Mesenchymal stem cell (in vitro differentiated cells and primary cell): ENCODE measurements around the gene TSHZ1.

Source experiments
- DNase-seq: peaks from one replicate; pipeline ENCODE4 v3.0.0-alpha.2; 2013
- H2AFZ ChIP-seq: one replicate; pipeline ENCODE4 v1.6.1; 2013; ENCODE audit warnings: low read depth, mild to moderate bottlenecking, control low read depth, inconsistent platforms, low read length, moderate library complexity
- H2AK5ac ChIP-seq: 2 replicates; pipeline ENCODE4 v1.6.1; 2013; ENCODE audit warnings: low read length, moderate library complexity, mild to moderate bottlenecking, inconsistent platforms; ENCODE audit not compliant: severe bottlenecking
- H2BK120ac ChIP-seq: one replicate; pipeline ENCODE4 v1.6.1; 2013; ENCODE audit warnings: low read depth, mild to moderate bottlenecking, inconsistent platforms, low read length, moderate library complexity
- H2BK12ac ChIP-seq, 2 experiments: one replicate each; pipeline ENCODE4 v1.6.1; 2013; ENCODE audit warnings: inconsistent platforms in 2 of 2, low read length in 2 of 2, mild to moderate bottlenecking in 2 of 2, moderate library complexity in 2 of 2, control low read depth in 1 of 2
- H2BK15ac ChIP-seq: one replicate; pipeline ENCODE4 v1.6.1; 2013; ENCODE audit warnings: mild to moderate bottlenecking, low read depth, inconsistent platforms; ENCODE audit not compliant: poor library complexity, severe bottlenecking
- H2BK5ac ChIP-seq: 2 replicates; pipeline ENCODE4 v1.6.1; 2013; ENCODE audit warnings: low read depth, mild to moderate bottlenecking, low read length, control low read depth, inconsistent platforms; ENCODE audit not compliant: poor library complexity, severe bottlenecking
- H3K14ac ChIP-seq, 2 experiments: one replicate each; pipeline ENCODE4 v1.6.1; 2013; ENCODE audit warnings: inconsistent platforms in 2 of 2, low read length in 2 of 2, control low read depth in 1 of 2, mild to moderate bottlenecking in 1 of 2, moderate library complexity in 1 of 2
- H3K18ac ChIP-seq, 2 experiments: one replicate each; pipeline ENCODE4 v1.6.1; 2013; ENCODE audit warnings: inconsistent platforms in 2 of 2, low read length in 2 of 2, control low read depth in 1 of 2, low read depth in 1 of 2, mild to moderate bottlenecking in 1 of 2
- H3K23ac ChIP-seq, 2 experiments: one replicate each; pipeline ENCODE4 v1.6.1; 2013; ENCODE audit warnings: inconsistent platforms in 2 of 2, low read length in 2 of 2, mild to moderate bottlenecking in 2 of 2, moderate library complexity in 2 of 2, control low read depth in 1 of 2
- H3K27ac ChIP-seq: 2 replicates; pipeline ENCODE4 v1.5.1; 2013; ENCODE audit warnings: mild to moderate bottlenecking, moderate library complexity, low read length, control low read depth, inconsistent platforms; ENCODE audit not compliant: poor library complexity, severe bottlenecking
- H3K27me3 ChIP-seq, 2 experiments: 2 replicates each; pipeline versions ENCODE4 v1.6.1 to v1.7.0; 2013; ENCODE audit warnings: low read length in 2 of 2, mild to moderate bottlenecking in 2 of 2, moderate library complexity in 2 of 2, control low read depth in 1 of 2, inconsistent platforms in 1 of 2; ENCODE audit not compliant: control insufficient read depth in 1 of 2, insufficient read depth in 1 of 2
- H3K36me3 ChIP-seq, 2 experiments: 2 replicates each; pipeline versions ENCODE4 v1.6.1 to v1.7.0; 2013; ENCODE audit warnings: low read length in 2 of 2, control low read depth in 1 of 2, inconsistent platforms in 1 of 2, low read depth in 1 of 2, mild to moderate bottlenecking in 1 of 2; ENCODE audit not compliant: insufficient read depth in 2 of 2, control insufficient read depth in 1 of 2
- H3K4ac ChIP-seq, 2 experiments: one replicate each; pipeline ENCODE4 v1.6.1; 2013; ENCODE audit warnings: inconsistent platforms in 2 of 2, low read length in 2 of 2, mild to moderate bottlenecking in 2 of 2, moderate library complexity in 2 of 2, control low read depth in 1 of 2, low read depth in 1 of 2
- H3K4me1 ChIP-seq: 2 replicates; pipeline ENCODE4 v1.6.1; 2013; ENCODE audit warnings: low read depth, low read length, control low read depth; ENCODE audit not compliant: control insufficient read depth, insufficient read depth
- H3K4me2 ChIP-seq: 2 replicates; pipeline ENCODE4 v1.6.1; 2013; ENCODE audit warnings: low read length, mild to moderate bottlenecking, inconsistent platforms; ENCODE audit not compliant: poor library complexity, severe bottlenecking
- H3K4me3 ChIP-seq, 2 experiments: 2 replicates each; pipeline versions ENCODE4 v1.5.1 to v1.7.0; 2013; ENCODE audit warnings: low read length in 2 of 2, mild to moderate bottlenecking in 2 of 2, control low read depth in 1 of 2, low read depth in 1 of 2; ENCODE audit not compliant: insufficient read depth in 1 of 2
- H3K79me1 ChIP-seq: replicated peaks from 2 replicates; pipeline ENCODE4 v1.6.1; 2013; ENCODE audit warnings: mild to moderate bottlenecking, control low read depth, low read length, inconsistent platforms; ENCODE audit not compliant: poor library complexity, severe bottlenecking
- H3K9ac ChIP-seq: 2 replicates; pipeline ENCODE4 v1.7.0; 2013; ENCODE audit warnings: mild to moderate bottlenecking, low read length, moderate library complexity
- H3K9me3 ChIP-seq: 2 replicates; pipeline ENCODE4 v1.7.0; 2013; ENCODE audit warnings: mild to moderate bottlenecking, low read length; ENCODE audit not compliant: control insufficient read depth
- H4K8ac ChIP-seq: one replicate; pipeline ENCODE4 v1.6.1; 2013; ENCODE audit warnings: inconsistent platforms, mild to moderate bottlenecking, low read length, moderate library complexity
- H4K91ac ChIP-seq: one replicate; pipeline ENCODE4 v1.6.1; 2013; ENCODE audit warnings: mild to moderate bottlenecking, low read length, inconsistent platforms
- WGBS: methylation state at CpG from one replicate; pipeline ENCODE4 v1.1.7; 2013; ENCODE audit warnings: mixed read lengths; 5-methylcytosine and 5-hydroxymethylcytosine counted together

The TSHZ1 gene

DNA sequence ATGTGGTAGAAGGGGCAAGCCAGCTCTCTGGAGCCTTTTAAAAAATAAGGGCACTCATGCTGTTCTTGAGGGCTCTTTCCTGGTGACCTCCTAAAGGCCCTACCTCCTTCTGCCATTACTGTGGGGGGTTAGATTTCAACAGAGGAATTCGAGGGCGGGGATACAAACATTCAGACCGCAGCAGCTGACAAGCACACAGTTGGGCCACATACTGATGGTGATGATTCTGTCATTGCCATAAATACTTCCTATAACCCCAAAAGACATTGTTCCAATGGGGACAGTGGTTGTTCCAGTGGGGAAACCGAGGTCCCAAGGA lies 67.0 kb downstream of the TSHZ1 start:
- Histone ChIP-seq H4K91ac (no peak overlapping the region), H4K8ac (no peak overlapping the region), H2AFZ (no peak overlapping the region), H2BK5ac (no peak overlapping the region), H3K18ac (no peak overlapping the region), H3K9me3 (no peaks in the 10 kb centered on the region), H3K4ac (no peak overlapping the region), H3K14ac (peak overlapping the region in 1 of 2 experiments; percentile 38), H3K23ac (no peak overlapping the region), H2BK15ac (no peak overlapping the region), H3K27me3 (no peaks in the 10 kb centered on the region), H3K4me1 (peaks cover 5% of the 10 kb centered on the region), H2AK5ac (no peak overlapping the region), H3K27ac (no peak overlapping the region), H2BK120ac (no peak overlapping the region), H3K79me1 (peaks cover 19% of the 10 kb centered on the region), H3K4me3 (no peak overlapping the region), H3K9ac (no peak overlapping the region), H2BK12ac (no peak overlapping the region), H3K4me2 (no peak overlapping the region), H3K36me3 (peaks cover 0 to 3% of the 10 kb centered on the region in 2 experiments)
- no CpG with 5 or more reads among the region's 4 CpGs for WGBS
- DNase-seq, result no peak

DNA sequence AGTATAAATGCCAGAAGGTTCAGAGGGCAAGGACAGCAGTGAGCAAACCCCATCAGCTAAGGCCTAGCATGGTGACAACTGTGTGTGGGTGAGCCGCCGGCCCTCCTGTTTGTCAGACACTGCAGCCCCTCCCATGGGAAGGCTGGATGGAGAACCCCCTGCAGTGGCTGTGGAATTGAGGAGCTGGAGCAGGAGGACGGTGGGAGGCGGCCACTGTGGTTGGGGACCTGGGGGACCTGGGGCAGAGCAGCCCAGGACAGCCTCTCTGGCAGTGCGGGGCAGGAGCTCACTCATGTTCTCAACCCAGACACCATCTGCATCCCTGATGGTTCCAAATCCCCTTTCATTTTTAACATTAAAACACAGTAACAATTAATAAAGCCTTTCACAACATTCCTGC lies 68.8 kb downstream of the TSHZ1 start:
- no peak overlapping the region for H3K4ac ChIP-seq
- H2BK12ac ChIP-seq, result no peak overlapping the region
- H3K18ac ChIP-seq, result no peak overlapping the region

DNA sequence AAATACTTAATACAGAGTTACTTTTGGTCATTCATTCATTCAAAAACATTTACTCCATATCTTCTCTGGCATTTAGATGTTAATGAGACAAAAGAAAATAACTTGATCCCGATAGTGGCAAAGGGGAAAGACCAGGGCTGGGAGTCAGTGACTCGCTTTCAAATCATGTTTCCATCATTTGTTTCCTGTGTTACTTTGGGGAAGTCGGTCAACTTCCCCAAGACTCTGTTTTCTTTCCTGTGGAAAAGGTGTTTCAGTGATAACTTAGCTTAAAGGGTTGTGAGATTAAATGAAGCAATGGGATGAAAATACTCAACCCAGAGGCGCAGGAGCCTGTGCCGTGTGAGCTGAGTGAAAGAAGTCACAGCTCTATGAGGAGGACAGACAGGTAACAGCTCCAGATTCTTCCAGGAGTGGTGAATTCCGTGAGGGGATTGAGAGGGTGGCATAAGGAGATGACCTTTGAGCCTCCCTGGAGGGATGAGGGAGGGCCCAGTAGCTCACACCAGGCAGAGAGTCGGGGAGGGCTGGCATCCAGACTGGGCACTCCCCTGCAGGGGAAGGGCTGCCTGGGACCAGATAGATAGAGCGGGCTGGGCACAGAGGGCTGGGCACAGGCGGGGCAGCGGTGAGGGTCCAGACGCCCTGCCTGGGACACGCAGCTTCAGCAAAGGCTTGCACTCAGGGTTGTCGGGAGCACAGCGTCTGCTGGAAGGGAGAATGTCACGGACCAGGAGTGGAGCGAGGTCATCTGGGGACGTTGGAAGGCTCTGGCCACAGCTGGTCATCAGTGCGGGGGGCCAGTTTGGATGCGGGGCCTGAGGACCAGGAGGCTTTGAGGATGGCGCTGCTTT lies 70.1 kb downstream of the TSHZ1 start:
- Histone ChIP-seq H3K18ac (peak overlapping the region in 1 of 2 experiments; percentile 49), H3K23ac (no peak overlapping the region), H4K8ac (no peak overlapping the region), H3K27me3 (no peaks in the 10 kb centered on the region), H3K14ac (no peak overlapping the region), H3K9me3 (no peaks in the 10 kb centered on the region), H2BK120ac (no peak overlapping the region), H3K79me1 (peaks cover 18% of the 10 kb centered on the region), H2AK5ac (no peak overlapping the region), H4K91ac (no peak overlapping the region), H2BK15ac (peak overlapping the region; percentile 17), H2BK12ac (no peak overlapping the region), H3K36me3 (peaks cover 3 to 4% of the 10 kb centered on the region in 2 experiments), H3K9ac (no peak overlapping the region), H3K4ac (no peak overlapping the region), H2BK5ac (no peak overlapping the region), H2AFZ (no peak overlapping the region), H3K27ac (no peak overlapping the region), H3K4me2 (no peak overlapping the region), H3K4me3 (no peak overlapping the region), H3K4me1 (peaks cover 3% of the 10 kb centered on the region)
- no peak for DNase-seq
- WGBS, result 87% methylated on average over 20 of the region's 20 CpGs

More for the DNA sequence above, 68.8 kb downstream of the TSHZ1 start:
- no peak overlapping the region for H2AK5ac ChIP-seq
- no peak overlapping the region for H3K23ac ChIP-seq
- peaks cover 18% of the 10 kb centered on the region for H3K79me1 ChIP-seq
- no peak for DNase-seq
- H3K4me1 ChIP-seq, result peaks cover 3% of the 10 kb centered on the region
- no peak overlapping the region for H4K8ac ChIP-seq
- no peak overlapping the region for H3K14ac ChIP-seq
- no peak overlapping the region for H3K27ac ChIP-seq
- no peak overlapping the region for H2AFZ ChIP-seq
- no peak overlapping the region for H3K4me2 ChIP-seq
- H3K27me3 ChIP-seq, result no peaks in the 10 kb centered on the region
- WGBS, result 94% methylated on average over 5 of the region's 5 CpGs
- no peak overlapping the region for H2BK5ac ChIP-seq
- H3K9me3 ChIP-seq, result no peaks in the 10 kb centered on the region
- no peak overlapping the region for H3K9ac ChIP-seq
- no peaks in the 10 kb centered on the region for H3K36me3 ChIP-seq
- no peak overlapping the region for H3K4me3 ChIP-seq
- H2BK120ac ChIP-seq, result no peak overlapping the region
- no peak overlapping the region for H4K91ac ChIP-seq
- no peak overlapping the region for H2BK15ac ChIP-seq

DNA sequence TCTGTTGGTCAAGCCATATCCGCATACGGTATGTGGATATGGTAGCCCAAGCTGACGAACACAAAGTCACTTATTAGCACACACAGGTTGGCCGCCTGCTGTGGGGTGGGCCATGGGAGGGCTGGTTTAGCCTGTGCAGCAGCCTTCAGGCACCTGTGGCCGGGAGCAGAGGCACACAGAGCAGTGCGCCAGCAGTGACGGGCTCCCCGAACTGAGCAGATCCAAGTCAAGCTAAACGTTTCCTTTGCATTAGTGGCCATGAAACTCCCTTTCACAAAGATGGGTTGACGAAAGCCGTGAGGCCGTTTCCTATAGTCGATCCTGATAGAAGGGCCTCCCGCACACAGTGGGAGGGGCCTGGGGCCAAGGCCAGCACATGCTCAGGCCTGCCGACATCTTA lies 72.1 kb downstream of the TSHZ1 start:
- Histone ChIP-seq H3K27me3 (no peaks in the 10 kb centered on the region), H2AFZ (no peak overlapping the region), H2BK120ac (no peak overlapping the region), H4K91ac (no peak overlapping the region), H3K27ac (no peak overlapping the region), H3K14ac (no peak overlapping the region), H2AK5ac (no peak overlapping the region), H3K4me3 (no peak overlapping the region), H3K79me1 (peaks cover 15% of the 10 kb centered on the region), H3K23ac (no peak overlapping the region), H3K4me1 (peaks cover 3% of the 10 kb centered on the region), H4K8ac (no peak overlapping the region), H2BK15ac (no peak overlapping the region), H2BK12ac (no peak overlapping the region), H2BK5ac (no peak overlapping the region), H3K9ac (no peak overlapping the region), H3K4me2 (no peak overlapping the region), H3K9me3 (no peaks in the 10 kb centered on the region), H3K36me3 (peaks cover 23% of the 10 kb centered on the region in 2 experiments), H3K18ac (no peak overlapping the region), H3K4ac (no peak overlapping the region)
- DNase-seq, result no peak
- 97% methylated on average over 15 of the region's 15 CpGs for WGBS
